ENCODE data around the gene TMEM53. TPM values are rescaled to one million over a fixed set of nuclear protein-coding genes. Genes with fewer than 3 reads are reported as not detected.

The TMEM53 gene
- total and polyA plus RNA-seq, 2 of the 8 experiments (the other 6 are each of a cell fraction or from before 2014, with no cell fraction given): 6.7 to 27.9 TPM

GRCh38 chr1:44604157-44604955 lies 69.9 kb downstream of the TMEM53 start (continued):
- TF ChIP-seq KDM5A (IDR thresholded peaks at IDR 0.05; ENCODE audit: low read length): no peak
- TF ChIP-seq ATF3 (IDR thresholded peaks at IDR 0.05; ENCODE audit: insufficient read depth, low read depth, low read length): no peak
- TF ChIP-seq RFX5 (IDR thresholded peaks at IDR 0.05; ENCODE audit: borderline replicate concordance, low read depth, low read length): no peak
- TF ChIP-seq TAF7 (optimal IDR thresholded peaks at IDR 0.05; ENCODE audit: borderline replicate concordance, low read depth, low read length): no peak
- TF ChIP-seq CBX5 (IDR thresholded peaks at IDR 0.05; ENCODE audit: low read depth, low read length): no peak
- TF ChIP-seq TCF12 (IDR thresholded peaks at IDR 0.05; ENCODE audit: low read depth, low read length): no peak
- TF ChIP-seq ASH2L (IDR thresholded peaks at IDR 0.05; ENCODE audit: low read length): no peak

All from H1 (cell line).